ENCODE measurements around the gene PIK3C2A.

PIK3C2A gene

DNA sequence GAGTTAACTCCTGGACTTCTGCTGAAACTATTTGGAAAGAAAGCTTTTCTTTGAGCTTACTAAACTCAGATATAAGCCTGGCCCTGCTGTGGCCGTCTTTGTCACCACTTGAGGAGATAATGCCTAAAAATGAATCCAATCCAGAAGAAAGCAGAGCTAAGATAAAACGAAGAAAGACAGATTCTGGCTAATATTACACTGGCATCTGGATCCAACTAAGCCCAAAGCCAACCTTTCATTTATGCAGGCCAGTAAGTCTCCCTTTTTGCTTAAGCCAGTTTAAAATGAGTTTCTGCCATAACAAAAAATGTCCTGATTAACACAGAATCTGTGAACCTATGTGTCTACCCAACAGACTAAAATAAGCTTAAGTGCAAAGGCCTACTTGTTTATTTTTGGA, 34.5 kb downstream of the PIK3C2A start:
- H3K4me1 ChIP-seq (ENCODE audit: insufficient read depth, low read length, severe bottlenecking), result no peaks in the 10 kb centered on the region
- H3K9ac ChIP-seq (ENCODE audit: low read length), result no peak overlapping the region
- H3K9me2 ChIP-seq (ENCODE audit: low read depth, low read length), result no peaks in the 10 kb centered on the region
- H3K4me2 ChIP-seq (ENCODE audit: low read length), result no peak overlapping the region
- no peaks in the 10 kb centered on the region for H4K20me1 ChIP-seq (ENCODE audit: insufficient read depth, low read length)
- no peak overlapping the region for H2AFZ ChIP-seq (ENCODE audit: low read length)
- TF ChIP-seq, protein P1, sequence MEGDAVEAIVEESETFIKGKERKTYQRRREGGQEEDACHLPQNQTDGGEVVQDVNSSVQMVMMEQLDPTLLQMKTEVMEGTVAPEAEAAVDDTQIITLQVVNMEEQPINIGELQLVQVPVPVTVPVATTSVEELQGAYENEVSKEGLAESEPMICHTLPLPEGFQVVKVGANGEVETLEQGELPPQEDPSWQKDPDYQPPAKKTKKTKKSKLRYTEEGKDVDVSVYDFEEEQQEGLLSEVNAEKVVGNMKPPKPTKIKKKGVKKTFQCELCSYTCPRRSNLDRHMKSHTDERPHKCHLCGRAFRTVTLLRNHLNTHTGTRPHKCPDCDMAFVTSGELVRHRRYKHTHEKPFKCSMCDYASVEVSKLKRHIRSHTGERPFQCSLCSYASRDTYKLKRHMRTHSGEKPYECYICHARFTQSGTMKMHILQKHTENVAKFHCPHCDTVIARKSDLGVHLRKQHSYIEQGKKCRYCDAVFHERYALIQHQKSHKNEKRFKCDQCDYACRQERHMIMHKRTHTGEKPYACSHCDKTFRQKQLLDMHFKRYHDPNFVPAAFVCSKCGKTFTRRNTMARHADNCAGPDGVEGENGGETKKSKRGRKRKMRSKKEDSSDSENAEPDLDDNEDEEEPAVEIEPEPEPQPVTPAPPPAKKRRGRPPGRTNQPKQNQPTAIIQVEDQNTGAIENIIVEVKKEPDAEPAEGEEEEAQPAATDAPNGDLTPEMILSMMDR (IDR thresholded peaks at IDR 0.05; ENCODE audit: low read length), result no peak
- TF ChIP-seq EZH2 (IDR thresholded peaks at IDR 0.05; ENCODE audit: borderline replicate concordance, low read length), result no peak
- no peaks in the 10 kb centered on the region for H3K27me3 ChIP-seq (ENCODE audit: insufficient read depth, low read length)
- 0 out of 2 replicates have a peak, but pooled peaks cover 5% of the 10 kb centered on the region for H3F3A ChIP-seq (ENCODE audit: insufficient read depth, low read length)
- peaks cover 13% of the 10 kb centered on the region for H3K36me3 ChIP-seq (ENCODE audit: insufficient read depth, low read length)
- H3K27ac ChIP-seq (ENCODE audit: low read depth, low read length, poor library complexity, severe bottlenecking), result no peak overlapping the region
- H3K4me3 ChIP-seq (ENCODE audit: low read depth, low read length, poor library complexity, severe bottlenecking), result no peak overlapping the region
- H3K9me3 ChIP-seq (ENCODE audit: low read length), result no peaks in the 10 kb centered on the region
- H3K79me2 ChIP-seq (ENCODE audit: insufficient read depth, low read length), result peaks cover 37% of the 10 kb centered on the region

DNA sequence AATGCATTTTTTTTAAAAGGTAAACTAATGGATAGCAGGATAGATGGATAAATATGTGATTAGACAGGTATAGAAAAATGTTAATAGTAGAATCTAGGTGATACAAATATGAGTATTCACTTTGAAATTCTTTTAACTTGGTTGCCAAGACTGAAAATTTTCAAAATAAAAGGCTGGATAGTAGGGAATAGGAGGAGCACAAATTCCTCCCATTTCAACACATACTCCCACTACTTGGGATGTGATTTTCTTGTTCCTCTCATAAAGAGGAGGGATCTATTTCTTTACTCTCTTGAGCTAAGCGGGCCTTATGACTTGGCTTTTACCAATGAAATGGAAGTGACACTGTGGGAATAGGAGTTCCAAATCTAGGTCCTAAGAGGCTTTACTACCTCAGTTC, 35.9 kb downstream of the PIK3C2A start:
- peaks cover 34% of the 10 kb centered on the region for H3K79me2 ChIP-seq (ENCODE audit: insufficient read depth, low read length)
- H3K4me1 ChIP-seq (ENCODE audit: insufficient read depth, low read length, severe bottlenecking), result no peaks in the 10 kb centered on the region
- H3F3A ChIP-seq (ENCODE audit: insufficient read depth, low read length), result 0 out of 2 replicates have a peak, but pooled peaks cover 5% of the 10 kb centered on the region
- H3K4me2 ChIP-seq (ENCODE audit: low read length), result no peak overlapping the region
- H4K20me1 ChIP-seq (ENCODE audit: insufficient read depth, low read length), result no peaks in the 10 kb centered on the region
- no peak overlapping the region for H3K27ac ChIP-seq (ENCODE audit: low read depth, low read length, poor library complexity, severe bottlenecking)
- H3K36me3 ChIP-seq (ENCODE audit: insufficient read depth, low read length), result peaks cover 19% of the 10 kb centered on the region
- TF ChIP-seq EZH2 (IDR thresholded peaks at IDR 0.05; ENCODE audit: borderline replicate concordance, low read length), result no peak
- TF ChIP-seq, protein P1 (IDR thresholded peaks at IDR 0.05; ENCODE audit: low read length), result no peak
- no peaks in the 10 kb centered on the region for H3K27me3 ChIP-seq (ENCODE audit: insufficient read depth, low read length)
- H3K9me3 ChIP-seq (ENCODE audit: low read length), result no peaks in the 10 kb centered on the region
- no peak overlapping the region for H3K4me3 ChIP-seq (ENCODE audit: low read depth, low read length, poor library complexity, severe bottlenecking)
- no peak overlapping the region for H2AFZ ChIP-seq (ENCODE audit: low read length)
- H3K9me2 ChIP-seq (ENCODE audit: low read depth, low read length), result no peaks in the 10 kb centered on the region
- H3K9ac ChIP-seq (ENCODE audit: low read length), result no peak overlapping the region

DNA sequence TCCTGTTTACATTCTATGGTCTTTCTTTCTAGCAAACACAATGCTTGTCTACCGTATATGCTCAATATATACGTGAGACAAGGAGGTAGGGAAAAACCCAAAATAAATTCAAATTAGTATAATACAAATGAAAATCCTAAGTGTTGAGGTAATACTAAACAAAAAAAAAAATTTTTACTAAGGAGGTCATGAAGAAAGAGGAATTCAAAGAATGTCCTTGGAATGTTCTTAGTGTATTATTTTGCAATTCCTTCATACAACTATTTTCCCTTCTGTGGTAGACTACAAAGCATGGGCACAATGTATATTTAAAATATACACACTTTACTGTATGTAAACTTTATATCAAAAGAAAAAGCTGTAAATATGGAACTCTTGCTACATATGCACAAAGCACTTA, 36.4 kb downstream of the PIK3C2A start:
- H3K4me3 ChIP-seq (ENCODE audit: low read depth, low read length, poor library complexity, severe bottlenecking), result no peak overlapping the region
- H3K27ac ChIP-seq (ENCODE audit: low read depth, low read length, poor library complexity, severe bottlenecking), result no peak overlapping the region
- H4K20me1 ChIP-seq (ENCODE audit: insufficient read depth, low read length), result no peaks in the 10 kb centered on the region
- no peaks in the 10 kb centered on the region for H3K9me3 ChIP-seq (ENCODE audit: low read length)
- no peak overlapping the region for H3K4me2 ChIP-seq (ENCODE audit: low read length)
- H3K4me1 ChIP-seq (ENCODE audit: insufficient read depth, low read length, severe bottlenecking), result no peaks in the 10 kb centered on the region
- H3K9ac ChIP-seq (ENCODE audit: low read length), result no peak overlapping the region
- peaks cover 29% of the 10 kb centered on the region for H3K79me2 ChIP-seq (ENCODE audit: insufficient read depth, low read length)
- no peaks in the 10 kb centered on the region for H3K9me2 ChIP-seq (ENCODE audit: low read depth, low read length)
- H3K27me3 ChIP-seq (ENCODE audit: insufficient read depth, low read length), result no peaks in the 10 kb centered on the region
- TF ChIP-seq, protein P1 (IDR thresholded peaks at IDR 0.05; ENCODE audit: low read length), result no peak
- TF ChIP-seq EZH2 (IDR thresholded peaks at IDR 0.05; ENCODE audit: borderline replicate concordance, low read length), result no peak
- H2AFZ ChIP-seq (ENCODE audit: low read length), result no peak overlapping the region
- peaks cover 19% of the 10 kb centered on the region for H3K36me3 ChIP-seq (ENCODE audit: insufficient read depth, low read length)
- 0 out of 2 replicates have a peak, but pooled peaks cover 5% of the 10 kb centered on the region for H3F3A ChIP-seq (ENCODE audit: insufficient read depth, low read length)

Data from OCI-LY1 (cell line).